GM18517 (cell line): ENCODE data around the gene INSYN2A.

Source experiments
- ATAC-seq: cut with Tn5 transposase; IDR thresholded peaks from one replicate; pipeline ENCODE4 v1.9.1; 2021; ENCODE audit warnings: mild to moderate bottlenecking, moderate library complexity; ENCODE audit not compliant: unreplicated experiment

The INSYN2A gene

DNA sequence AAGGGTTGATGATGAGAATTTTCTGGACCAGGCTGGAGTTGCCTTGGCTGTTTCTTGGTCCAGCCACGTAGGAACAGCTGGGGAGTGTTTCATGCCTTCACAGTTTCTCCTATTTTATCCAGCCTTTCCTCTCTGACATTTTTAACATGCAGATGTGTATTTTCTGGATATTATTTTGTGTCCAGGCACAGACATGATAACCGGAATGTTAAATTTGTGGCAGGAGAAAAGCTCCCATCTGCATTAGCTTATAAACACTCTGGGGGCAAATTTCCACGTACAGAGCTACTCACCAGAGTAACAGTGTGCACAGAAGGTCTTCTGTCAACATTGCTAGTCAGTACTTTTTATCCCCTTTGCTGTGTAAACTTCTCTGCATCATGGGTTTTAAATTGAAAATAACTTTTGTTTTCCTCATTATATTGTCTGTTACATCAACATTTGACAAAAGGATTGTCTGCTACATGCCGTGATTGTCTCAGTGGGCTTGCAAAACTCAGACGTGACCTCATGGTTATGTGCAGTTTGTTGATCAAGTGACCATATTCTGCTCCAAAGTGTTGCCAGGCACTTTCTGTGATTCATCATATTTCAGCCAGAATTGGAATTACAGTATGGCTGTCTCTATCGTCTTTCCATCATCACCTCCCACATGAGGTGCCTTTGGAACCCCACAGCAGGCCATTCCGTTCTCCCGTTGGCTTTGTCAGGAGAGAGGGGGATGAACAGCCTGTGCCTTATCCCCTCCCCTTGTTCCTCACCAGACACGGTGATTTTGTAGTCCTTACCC is 41.4 kb downstream of the INSYN2A start:
- no peak for ATAC-seq

DNA sequence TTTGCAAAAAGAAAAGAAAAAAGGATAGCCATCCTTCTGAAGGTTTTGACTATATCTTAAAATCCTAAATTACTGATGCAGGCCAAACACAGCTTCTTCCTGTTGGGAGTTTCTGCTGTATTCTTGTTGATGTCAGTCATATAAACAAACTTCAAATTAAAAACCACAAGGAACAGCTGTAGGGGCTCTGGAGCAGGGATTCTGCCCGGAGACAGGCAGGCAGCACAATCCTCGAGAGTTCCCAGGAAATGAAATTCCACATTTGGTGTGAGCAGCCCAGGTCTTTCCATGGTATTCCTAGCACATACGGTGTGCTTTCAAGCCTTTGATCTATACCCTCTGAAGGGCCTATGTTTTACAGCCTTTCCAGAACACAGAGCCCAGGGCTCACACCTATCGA is 43.2 kb downstream of the INSYN2A start:
- ATAC-seq: no peak

DNA sequence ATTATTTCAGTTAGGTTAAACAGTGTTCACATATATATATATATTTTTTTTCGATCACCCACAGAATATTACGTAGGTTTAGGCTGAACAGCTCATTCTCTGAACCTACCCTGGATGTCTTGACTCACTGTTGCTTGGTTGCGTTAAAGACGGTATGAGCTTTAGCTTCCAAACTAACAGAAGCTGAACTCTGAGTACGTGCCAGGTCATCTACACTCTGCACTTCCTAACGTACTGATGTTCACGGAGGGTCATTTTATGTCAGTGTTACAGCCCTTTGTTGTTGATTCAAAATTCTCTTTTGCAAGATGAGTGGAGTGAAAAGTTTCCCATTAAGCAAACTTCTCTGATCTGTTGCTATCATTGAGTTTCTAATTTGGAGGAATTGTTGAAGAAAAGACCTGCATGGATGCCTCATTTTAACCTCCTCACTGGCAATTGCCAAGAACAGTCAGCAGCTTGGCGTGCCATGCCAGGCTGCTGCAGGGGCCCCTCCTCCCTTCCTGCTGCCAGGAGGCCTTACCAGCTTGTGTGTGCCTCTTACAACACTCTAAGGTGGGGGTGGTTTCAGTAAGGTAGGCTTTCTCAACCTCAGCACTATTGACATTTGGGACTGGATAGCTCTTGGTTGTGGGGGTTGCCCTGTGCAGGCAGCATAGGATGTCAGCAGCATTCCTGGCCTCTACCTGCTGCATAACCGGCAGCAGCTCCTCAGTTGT is 44.3 kb downstream of the INSYN2A start:
- ATAC-seq: no peak

DNA sequence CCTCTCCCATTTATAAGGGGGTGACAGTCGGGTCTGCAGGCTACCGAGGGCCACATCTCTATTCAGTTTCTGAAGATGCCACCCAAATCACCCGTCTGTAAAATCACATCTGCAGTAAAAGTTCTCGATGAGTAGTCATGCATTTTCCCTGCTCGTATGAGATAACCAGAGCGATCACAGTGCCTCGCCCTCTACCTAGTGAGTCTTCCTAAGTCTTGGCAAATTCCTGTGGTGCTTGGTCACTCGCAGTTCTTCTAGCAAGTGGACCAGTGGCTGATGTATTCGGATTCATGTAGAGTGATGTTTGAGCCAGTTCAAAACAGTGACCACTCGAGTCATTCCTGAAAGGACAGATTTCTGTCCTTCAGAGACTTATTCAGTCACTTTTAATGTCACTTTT is 44.9 kb downstream of the INSYN2A start:
- ATAC-seq: no peak

DNA sequence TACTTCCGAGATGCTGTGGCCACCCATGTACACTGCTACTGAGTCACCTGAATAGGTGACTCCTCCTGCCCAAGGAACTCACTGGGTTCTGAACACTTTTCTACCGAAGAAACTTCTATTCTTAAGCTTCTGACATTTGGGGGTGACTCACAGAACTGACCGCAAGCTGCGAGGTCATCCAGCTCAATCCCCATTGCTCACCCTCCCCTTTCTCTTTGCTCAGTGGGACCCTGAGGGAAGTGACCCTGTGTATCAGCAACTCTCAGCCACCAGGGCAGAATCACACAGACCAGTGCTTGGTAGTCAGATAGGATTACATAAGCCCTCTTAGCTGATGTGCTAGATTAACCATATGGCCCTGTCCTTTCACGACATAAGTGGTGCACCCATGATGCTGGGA is 46.3 kb downstream of the INSYN2A start:
- no peak for ATAC-seq

DNA sequence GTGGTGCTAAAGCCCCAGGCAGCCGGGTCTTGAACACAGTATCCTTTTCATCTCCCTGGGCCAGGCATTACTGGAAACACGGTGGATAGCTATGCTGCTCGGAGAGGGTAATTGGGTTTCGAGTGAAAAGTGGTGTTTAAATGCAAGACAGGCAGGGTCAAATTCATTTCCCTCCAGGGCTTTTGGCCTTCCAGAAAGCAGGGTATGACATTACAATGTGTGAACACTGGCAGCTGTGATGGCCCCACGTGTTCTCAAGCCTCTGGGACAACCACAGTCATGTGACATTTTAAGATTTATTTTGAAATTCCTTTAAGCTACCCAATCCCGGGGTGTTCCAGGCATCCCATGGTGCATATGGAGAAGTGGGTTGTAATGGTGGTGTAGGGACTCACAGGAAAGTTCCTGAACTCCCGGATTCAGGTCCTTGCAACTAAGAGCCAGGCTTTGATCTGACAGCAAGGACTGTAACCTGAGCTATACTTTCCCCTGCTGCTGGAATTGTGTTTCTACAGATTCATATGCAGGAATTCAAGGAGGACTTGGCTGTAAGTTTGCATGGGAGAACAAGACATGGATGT is 46.8 kb downstream of the INSYN2A start:
- no peak for ATAC-seq

DNA sequence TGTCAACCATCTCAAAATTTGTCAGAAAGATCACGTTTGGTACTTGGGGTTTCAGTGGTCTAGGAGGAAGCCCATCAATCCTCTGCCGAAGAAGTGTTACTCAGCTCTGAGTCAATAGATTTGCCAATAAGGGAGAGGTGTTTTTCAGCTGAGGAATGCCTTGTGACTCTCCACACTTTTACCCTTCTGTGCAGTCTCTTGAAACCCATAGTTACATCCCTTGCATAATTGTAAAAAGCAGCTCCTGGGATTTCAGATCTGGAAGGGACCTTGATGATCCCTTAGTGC is 47.5 kb downstream of the INSYN2A start:
- no peak for ATAC-seq

DNA sequence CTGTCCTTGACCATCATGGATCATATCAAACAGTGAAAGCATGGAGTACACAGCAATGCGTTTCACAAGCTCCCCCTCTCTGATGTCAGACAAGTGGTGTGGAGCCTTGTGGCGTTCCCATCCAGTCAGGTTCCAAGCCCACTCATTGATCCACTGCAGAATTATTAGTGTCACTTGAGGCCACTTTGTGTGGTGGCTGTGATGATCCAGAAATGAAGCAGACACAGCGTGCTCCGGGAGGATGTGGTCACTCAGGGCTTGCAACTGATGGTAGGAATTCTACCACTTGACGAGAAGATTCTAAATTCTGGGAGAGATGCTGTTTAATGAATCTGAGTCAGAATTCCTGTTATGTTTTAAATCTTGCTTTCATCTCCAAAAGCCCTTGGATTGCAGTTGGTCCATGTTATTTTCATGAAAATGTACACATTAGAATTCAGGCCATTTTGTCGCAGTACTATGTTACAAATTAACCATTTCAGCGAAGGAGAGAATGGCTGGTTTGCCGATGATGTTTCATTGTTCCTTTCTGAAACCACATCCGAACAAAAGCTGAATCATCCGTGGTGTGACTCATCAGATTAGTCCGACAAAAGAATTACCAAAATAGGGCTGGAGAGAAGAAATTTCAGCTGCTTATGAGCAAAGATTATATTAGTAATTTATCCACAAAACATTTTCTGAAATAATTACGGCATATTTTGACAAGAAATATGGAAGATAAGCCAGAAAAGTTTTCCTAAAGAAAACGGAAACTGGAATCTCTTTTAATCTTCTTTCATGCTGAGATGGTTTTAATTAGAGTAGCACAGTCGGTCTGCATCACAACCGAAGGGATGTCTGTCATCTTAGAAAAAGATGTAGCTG is 48.1 kb downstream of the INSYN2A start:
- no peak for ATAC-seq

DNA sequence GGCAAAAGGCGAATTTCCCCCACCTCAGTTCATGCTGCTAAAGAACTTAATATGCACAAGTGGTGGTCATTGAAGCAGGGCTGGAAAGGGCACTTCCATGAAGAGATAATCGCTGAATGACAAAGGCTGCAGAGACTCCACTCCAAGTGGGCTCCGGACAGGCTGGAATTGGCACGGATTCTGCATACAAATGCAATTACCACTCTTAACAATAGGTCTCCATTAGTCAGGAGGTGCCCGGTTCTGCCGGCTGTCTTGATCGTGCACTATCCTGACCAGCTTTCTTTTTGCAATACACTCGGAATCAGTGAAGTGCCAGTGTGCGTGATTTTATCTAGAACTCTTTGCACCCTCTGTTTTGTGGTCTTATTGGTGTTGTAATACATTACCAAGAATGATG is 49.7 kb downstream of the INSYN2A start:
- no peak for ATAC-seq
